PC-3 (cell line): ENCODE data around the gene NPTX2. TPM values are rescaled to one million over a fixed set of nuclear protein-coding genes. Genes with fewer than 3 reads are reported as not detected.

ENCODE experiments used
- ATAC-seq: fragments of 200-7000 bp; cut with Tn5 transposase; 2 replicates; pipeline ENCODE4 v1.9.1; 2020; ENCODE audit warnings: mild to moderate bottlenecking, moderate library complexity
- BruUV-seq: library from RNA; stranded (reverse); fragments of 400-500 nt; replicated peaks from 2 replicates; lab custom pipeline; 2021; lab: Mats Ljungman, UMichigan
- CTCF ChIA-PET: fragments of 300-600 bp; sonication (Branson Sonifier 250); formaldehyde crosslinking; loops from one replicate; lab custom pipeline; 2022; ENCODE audit warnings: antibody characterized with exemption; lab: Charles Lee
- POLR2A ChIA-PET: fragments of 300-600 bp; sonication (Branson Sonifier 250); formaldehyde crosslinking; loops from one replicate; lab custom pipeline; 2022; ENCODE audit warnings: antibody characterized with exemption; ENCODE audit not compliant: unreplicated experiment; lab: Charles Lee
- DNase-seq: peaks from one replicate; pipeline ENCODE4 v3.0.0-alpha.2; 2015
- H2AFZ ChIP-seq: fragments of 300-600 bp; sonication (generic); 2 replicates; pipeline ENCODE4 v1.6.0; 2016; ENCODE audit warnings: antibody characterized with exemption, low read length
- H3F3A ChIP-seq: fragments of 300-600 bp; sonication (generic); one replicate; pipeline ENCODE4 v1.6.0; 2017; ENCODE audit warnings: antibody characterized with exemption, low read length, control low read depth, mild to moderate bottlenecking; ENCODE audit not compliant: unreplicated experiment
- H3K27ac ChIP-seq: fragments of 300-600 bp; sonication (generic); 2 replicates; pipeline ENCODE4 v1.5.1; 2016; ENCODE audit warnings: mild to moderate bottlenecking, low read length
- H3K27me3 ChIP-seq: fragments of 300-600 bp; sonication (generic); 2 replicates; pipeline ENCODE4 v1.6.1; 2016; ENCODE audit warnings: low read length, mixed read lengths
- H3K36me3 ChIP-seq: fragments of 300-600 bp; sonication (generic); 2 replicates; pipeline ENCODE4 v1.6.1; 2016; ENCODE audit warnings: low read depth, mixed run types, low read length, mixed read lengths
- H3K4me1 ChIP-seq: fragments of 300-600 bp; sonication (generic); 2 replicates; pipeline ENCODE4 v1.5.1; 2016; ENCODE audit warnings: low read length; ENCODE audit not compliant: insufficient read depth
- H3K4me2 ChIP-seq: fragments of 300-600 bp; sonication (generic); 2 replicates; pipeline ENCODE4 v1.6.0; 2016; ENCODE audit warnings: low read length
- H3K4me3 ChIP-seq: fragments of 300-600 bp; sonication (generic); 2 replicates; pipeline ENCODE4 v1.5.1; 2016; ENCODE audit warnings: mild to moderate bottlenecking, low read length, mixed read lengths
- H3K79me2 ChIP-seq: fragments of 300-600 bp; sonication (generic); 2 replicates; pipeline ENCODE4 v1.6.1; 2017; ENCODE audit warnings: low read length, mixed read lengths
- H3K9ac ChIP-seq: fragments of 300-600 bp; sonication (generic); 2 replicates; pipeline ENCODE4 v1.6.0; 2016; ENCODE audit warnings: mild to moderate bottlenecking, low read length
- H3K9me2 ChIP-seq: fragments of 300-600 bp; sonication (generic); replicated peaks from 2 replicates; pipeline ENCODE4 v1.6.1; 2016; ENCODE audit warnings: mixed run types, low read length, mixed read lengths
- H3K9me3 ChIP-seq: fragments of 300-600 bp; sonication (generic); 2 replicates; pipeline ENCODE4 v1.6.1; 2016; ENCODE audit warnings: low read length, mixed read lengths
- H4K20me1 ChIP-seq: fragments of 300-600 bp; sonication (generic); 2 replicates; pipeline ENCODE4 v1.6.1; 2016; ENCODE audit warnings: low read length, mixed read lengths
- EZH2 ChIP-seq: fragments of 300-600 bp; sonication (generic); IDR thresholded peaks from one replicate; pipeline ENCODE4 v1.6.1; 2017; ENCODE audit warnings: antibody characterized with exemption, mild to moderate bottlenecking, low read length; ENCODE audit not compliant: unreplicated experiment
- EZH2phosphoT487 ChIP-seq: fragments of 300-600 bp; sonication (generic); IDR thresholded peaks from 2 replicates; pipeline ENCODE4 v1.6.1; 2018; ENCODE audit warnings: mild to moderate bottlenecking, antibody characterized with exemption, low read length, borderline replicate concordance
- intact Hi-C: fragments of 100-400 bp; cut with micrococcal nuclease; formaldehyde crosslinking; loops from 2 replicates; pipeline ENCODE4 v1.9.0; 2023
- total RNA-seq: library from RNA; depleted of rRNA; stranded (reverse); fragments of >200 nt; gene quantifications from 2 replicates; pipeline ENCODE4 v1.2.3, GENCODE V29; 2014
- TF ChIP-seq, protein P1 (sequence below): fragments of 300-600 bp; sonication (generic); conservative IDR thresholded peaks from 2 replicates; pipeline ENCODE4 v1.5.1; 2017; ENCODE audit warnings: antibody characterized with exemption, low read depth, mild to moderate bottlenecking, low read length

NPTX2 gene
- total RNA-seq, 1 experiment from 2014 or later = not detected

- Histone ChIP-seq H3K9ac (no peak overlapping the region), H3K4me1 (no peaks in the 10 kb centered on the region), H2AFZ (no peak overlapping the region), H3K27ac (no peak overlapping the region), H3K36me3 (no peaks in the 10 kb centered on the region), H3K9me2 (no peaks in the 10 kb centered on the region), H3K79me2 (no peaks in the 10 kb centered on the region), H3K9me3 (no peaks in the 10 kb centered on the region), H3K4me3 (no peak overlapping the region), H4K20me1 (no peaks in the 10 kb centered on the region), H3K4me2 (no peak overlapping the region), H3K27me3 (peaks cover 37% of the 10 kb centered on the region), H3F3A (no peaks in the 10 kb centered on the region)
- intact Hi-C loops = no loop called here
- TF ChIP-seq EZH2phosphoT487 (no peak), EZH2 (no peak)
- TF ChIP-seq, protein P1, sequence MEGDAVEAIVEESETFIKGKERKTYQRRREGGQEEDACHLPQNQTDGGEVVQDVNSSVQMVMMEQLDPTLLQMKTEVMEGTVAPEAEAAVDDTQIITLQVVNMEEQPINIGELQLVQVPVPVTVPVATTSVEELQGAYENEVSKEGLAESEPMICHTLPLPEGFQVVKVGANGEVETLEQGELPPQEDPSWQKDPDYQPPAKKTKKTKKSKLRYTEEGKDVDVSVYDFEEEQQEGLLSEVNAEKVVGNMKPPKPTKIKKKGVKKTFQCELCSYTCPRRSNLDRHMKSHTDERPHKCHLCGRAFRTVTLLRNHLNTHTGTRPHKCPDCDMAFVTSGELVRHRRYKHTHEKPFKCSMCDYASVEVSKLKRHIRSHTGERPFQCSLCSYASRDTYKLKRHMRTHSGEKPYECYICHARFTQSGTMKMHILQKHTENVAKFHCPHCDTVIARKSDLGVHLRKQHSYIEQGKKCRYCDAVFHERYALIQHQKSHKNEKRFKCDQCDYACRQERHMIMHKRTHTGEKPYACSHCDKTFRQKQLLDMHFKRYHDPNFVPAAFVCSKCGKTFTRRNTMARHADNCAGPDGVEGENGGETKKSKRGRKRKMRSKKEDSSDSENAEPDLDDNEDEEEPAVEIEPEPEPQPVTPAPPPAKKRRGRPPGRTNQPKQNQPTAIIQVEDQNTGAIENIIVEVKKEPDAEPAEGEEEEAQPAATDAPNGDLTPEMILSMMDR = no peak
- DNase-seq (no peak), ATAC-seq (no peak)
- POLR2A ChIA-PET = no interaction called here
- BruUV-seq = no TSS peak
- CTCF ChIA-PET = no interaction called here
These were observed 18.1 kb upstream of the NPTX2 start for GRCh38 chr7:98598846-98599615.

DNA sequence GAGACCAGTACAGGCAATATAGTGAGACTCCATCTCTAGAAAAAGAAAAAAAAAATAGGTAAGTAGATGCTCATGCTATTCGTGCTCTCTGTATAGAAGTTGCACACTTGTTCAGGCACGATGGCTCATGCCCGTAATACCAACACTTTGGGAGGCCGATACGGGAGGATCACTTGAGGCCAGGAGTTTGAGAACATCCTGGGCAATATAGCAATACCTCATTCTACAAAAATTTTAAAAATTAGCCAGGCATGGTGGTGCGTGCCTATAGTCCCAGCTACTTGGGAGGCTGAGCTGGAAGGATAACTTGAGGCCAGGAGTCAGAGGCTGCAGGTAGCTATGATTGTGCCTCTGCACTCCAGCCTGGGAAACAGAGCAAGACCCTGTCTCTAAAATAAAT is 17.2 kb upstream of the NPTX2 start:
- no peaks in the 10 kb centered on the region for H3K79me2 ChIP-seq
- no peak overlapping the region for H3K4me3 ChIP-seq
- no peaks in the 10 kb centered on the region for H3F3A ChIP-seq
- H3K9me2 ChIP-seq = no peaks in the 10 kb centered on the region
- no TSS peak for BruUV-seq
- intact Hi-C loops = no loop called here
- no peak overlapping the region for H3K4me2 ChIP-seq
- no peak overlapping the region for H3K27ac ChIP-seq
- H3K9ac ChIP-seq = no peak overlapping the region
- no peaks in the 10 kb centered on the region for H3K9me3 ChIP-seq
- DNase-seq = no peak
- no peaks in the 10 kb centered on the region for H4K20me1 ChIP-seq
- peaks cover 30% of the 10 kb centered on the region for H3K27me3 ChIP-seq
- no peaks in the 10 kb centered on the region for H3K36me3 ChIP-seq
- POLR2A ChIA-PET = no interaction called here
- ATAC-seq = no peak
- TF ChIP-seq EZH2 = no peak
- TF ChIP-seq, protein P1 = no peak
- no peak for TF ChIP-seq EZH2phosphoT487
- no peaks in the 10 kb centered on the region for H3K4me1 ChIP-seq
- CTCF ChIA-PET = no interaction called here
- no peak overlapping the region for H2AFZ ChIP-seq

- no TSS peak for BruUV-seq
- H3K9me2 ChIP-seq = no peaks in the 10 kb centered on the region
- H2AFZ ChIP-seq = no peak overlapping the region
- H3F3A ChIP-seq = no peaks in the 10 kb centered on the region
- intact Hi-C loops = no loop called here
- H3K9me3 ChIP-seq = no peaks in the 10 kb centered on the region
- peaks cover 42% of the 10 kb centered on the region for H3K27me3 ChIP-seq
- DNase-seq (no peak), ATAC-seq (no peak)
- H3K9ac ChIP-seq = no peak overlapping the region
- H3K79me2 ChIP-seq = no peaks in the 10 kb centered on the region
- CTCF ChIA-PET = no interaction called here
- no peak overlapping the region for H3K27ac ChIP-seq
- no peak overlapping the region for H3K4me2 ChIP-seq
- no peaks in the 10 kb centered on the region for H3K4me1 ChIP-seq
- H3K36me3 ChIP-seq = no peaks in the 10 kb centered on the region
- POLR2A ChIA-PET = no interaction called here
- H3K4me3 ChIP-seq = no peak overlapping the region
- no peaks in the 10 kb centered on the region for H4K20me1 ChIP-seq
- TF ChIP-seq EZH2 = no peak
- TF ChIP-seq, protein P1 = no peak
- TF ChIP-seq EZH2phosphoT487 = no peak
These were observed 14.2 kb upstream of the NPTX2 start for GRCh38 chr7:98602755-98603398.
